BJ (cell line): Measurements from ENCODE around the gene TRAPPC6A. TPM values are rescaled to one million over a fixed set of nuclear protein-coding genes. Genes with fewer than 3 reads are reported as not detected.

ENCODE experiments used
- CTCF ChIA-PET: fragments of 350-600 bp; formaldehyde crosslinking; extraction: SDS; loops from one replicate; lab custom pipeline; 2021; ENCODE audit warnings: antibody characterized with exemption, inconsistent platforms; lab: Yijun Ruan, JAX
- POLR2A ChIA-PET: fragments of 300-600 bp; sonication (Branson Sonifier 250); formaldehyde crosslinking; extraction: SDS; loops from one replicate; lab custom pipeline; 2021; ENCODE audit warnings: antibody characterized with exemption; lab: Charles Lee
- DNase-seq: peaks from one replicate; pipeline ENCODE4 v3.0.0-alpha.2; 2011; ENCODE audit warnings: low read depth
- H3K27me3 ChIP-seq: 2 replicates; pipeline ENCODE4 v1.6.0; 2011; ENCODE audit warnings: low read length; ENCODE audit not compliant: control insufficient read depth, insufficient read depth
- H3K36me3 ChIP-seq: 2 replicates; pipeline ENCODE4 v1.5.1; 2011; ENCODE audit warnings: low read length; ENCODE audit not compliant: control insufficient read depth, insufficient read depth
- H3K4me3 ChIP-seq: 2 replicates; pipeline ENCODE4 v1.5.1; 2011; ENCODE audit warnings: low read depth, mild to moderate bottlenecking, control low read depth, low read length
- CTCF ChIP-seq: IDR thresholded peaks from 2 replicates; pipeline ENCODE4 v1.5.1; 2011; ENCODE audit warnings: low read depth, mild to moderate bottlenecking, control low read depth, inconsistent platforms, low read length, moderate library complexity; ENCODE audit not compliant: insufficient read depth
- polyA plus RNA-seq: library from polyadenylated mRNA; depleted of rRNA; stranded (reverse); fragments of >200 nt; gene quantifications from 2 replicates; pipeline ENCODE4 v1.2.3, GENCODE V29; 2011

TRAPPC6A gene
- polyA plus RNA-seq, 1 experiment, result 15.0 TPM

DNA sequence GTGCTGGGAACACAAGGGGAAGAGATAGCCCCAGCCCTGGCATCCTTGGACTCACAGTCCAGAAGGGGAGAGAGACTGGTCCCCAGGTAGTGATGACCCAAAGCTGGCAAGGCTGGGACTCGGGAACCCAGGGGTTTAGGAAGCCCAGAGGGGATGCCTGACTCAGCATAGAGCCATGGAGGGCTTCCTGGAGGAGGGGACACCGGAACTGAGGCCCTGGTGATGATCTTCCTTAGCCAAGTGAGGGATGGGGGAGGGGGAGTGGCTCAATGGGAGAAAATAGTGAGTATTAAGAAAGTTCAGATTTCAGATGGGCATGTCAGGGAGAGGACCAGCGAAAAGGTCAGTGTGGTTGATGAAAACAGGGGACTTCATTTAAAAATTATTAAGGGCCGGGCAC lies 40.4 kb upstream of the TRAPPC6A start:
- Histone ChIP-seq H3K27me3 (peaks cover 19% of the 10 kb centered on the region), H3K4me3 (no peak overlapping the region), H3K36me3 (no peaks in the 10 kb centered on the region)
- POLR2A ChIA-PET, result no interaction called here
- CTCF ChIA-PET, result no interaction called here
- no peak for DNase-seq
- TF ChIP-seq CTCF, result no peak

DNA sequence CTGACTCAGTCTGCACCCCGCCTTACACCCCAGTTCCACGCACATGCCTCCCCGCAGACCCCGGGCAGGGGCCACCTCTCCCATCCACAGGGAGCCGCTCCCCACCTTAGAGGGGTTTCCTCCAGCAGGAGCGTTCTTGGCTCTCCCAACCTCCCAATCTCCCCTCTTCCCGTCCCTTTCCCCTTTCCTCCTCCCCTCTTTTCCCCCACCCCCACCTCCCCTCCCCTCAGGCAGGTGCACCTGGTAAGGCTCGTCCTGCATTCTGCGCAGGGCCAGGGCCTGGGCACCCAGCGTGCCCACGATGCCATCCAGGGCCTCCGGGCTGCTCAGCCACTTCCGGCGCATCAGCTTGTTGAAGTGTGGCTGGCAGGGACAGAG lies 39.9 kb upstream of the TRAPPC6A start:
- Histone ChIP-seq H3K36me3 (no peaks in the 10 kb centered on the region), H3K27me3 (peaks cover 19% of the 10 kb centered on the region), H3K4me3 (no peak overlapping the region)
- CTCF ChIA-PET, result no interaction called here
- no peak for TF ChIP-seq CTCF
- DNase-seq, result no peak
- POLR2A ChIA-PET, result no interaction called here

GRCh38 chr19:45217193-45217956 lies 39.3 kb upstream of the TRAPPC6A start:
- Histone ChIP-seq H3K36me3 (no peaks in the 10 kb centered on the region), H3K27me3 (peaks cover 18% of the 10 kb centered on the region), H3K4me3 (no peak overlapping the region)
- CTCF ChIA-PET, result no interaction called here
- DNase-seq, result no peak
- POLR2A ChIA-PET, result no interaction called here
- TF ChIP-seq CTCF, result no peak

- peaks cover 17% of the 10 kb centered on the region for H3K27me3 ChIP-seq
- ChIA-PET CTCF (interaction anchor here (0.6 kb wide), 1 partner anchor 16 kb away, joined by 3 read pairs; no protein-coding TSS in a partner anchor), POLR2A (no interaction called here)
- H3K36me3 ChIP-seq, result no peaks in the 10 kb centered on the region
- no peak for DNase-seq
- H3K4me3 ChIP-seq, result no peak overlapping the region
- no peak for TF ChIP-seq CTCF
These were observed 38.6 kb upstream of the TRAPPC6A start for GRCh38 chr19:45216667-45217066.

DNA sequence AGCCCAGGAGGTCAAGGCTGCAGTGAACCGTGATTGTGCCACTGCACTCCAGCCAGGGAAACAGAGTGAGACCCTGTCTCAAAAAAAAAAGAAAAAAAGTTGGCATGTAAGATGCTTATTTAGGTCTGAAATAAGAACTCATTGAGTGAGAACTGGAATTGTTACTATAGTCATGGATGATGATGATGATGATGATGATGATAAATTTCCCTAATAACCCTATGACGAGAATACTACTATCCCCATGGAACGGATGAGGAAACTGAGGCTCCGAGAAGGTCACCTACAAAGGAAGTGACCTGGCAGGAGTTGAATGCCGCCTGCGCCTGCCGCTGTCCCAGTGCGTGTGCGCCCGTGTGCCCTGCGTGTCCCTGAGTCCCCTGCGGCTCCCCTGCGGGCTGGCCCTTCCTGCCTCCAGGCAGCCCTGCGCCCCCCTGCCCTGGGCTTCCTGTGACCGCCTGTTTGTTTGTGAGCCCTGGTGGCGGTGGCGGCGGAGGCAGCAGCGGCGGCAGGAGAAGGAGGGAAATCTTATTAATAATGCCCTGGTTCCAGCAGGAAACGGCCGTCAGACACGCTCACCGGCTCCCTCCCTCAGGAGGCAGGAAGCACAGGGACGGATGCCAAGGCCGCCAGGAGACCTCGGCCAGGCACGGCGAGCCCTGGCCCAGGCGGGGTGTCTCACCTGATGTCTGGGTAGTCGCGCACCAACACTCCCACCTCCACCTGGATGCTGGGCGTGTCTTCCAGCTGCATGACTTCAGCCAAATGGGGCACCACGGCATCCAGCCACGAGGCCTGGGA lies 37.6 kb upstream of the TRAPPC6A start:
- H3K27me3 ChIP-seq, result peaks cover 14% of the 10 kb centered on the region
- ChIA-PET POLR2A (no interaction called here), CTCF (no interaction called here)

More for the DNA sequence above, 37.6 kb upstream of the TRAPPC6A start:
- Histone ChIP-seq H3K36me3 (no peaks in the 10 kb centered on the region), H3K4me3 (no peak overlapping the region)
- no peak for DNase-seq
- no peak for TF ChIP-seq CTCF
